ENCODE data around the gene IER3.

IER3 gene

DNA sequence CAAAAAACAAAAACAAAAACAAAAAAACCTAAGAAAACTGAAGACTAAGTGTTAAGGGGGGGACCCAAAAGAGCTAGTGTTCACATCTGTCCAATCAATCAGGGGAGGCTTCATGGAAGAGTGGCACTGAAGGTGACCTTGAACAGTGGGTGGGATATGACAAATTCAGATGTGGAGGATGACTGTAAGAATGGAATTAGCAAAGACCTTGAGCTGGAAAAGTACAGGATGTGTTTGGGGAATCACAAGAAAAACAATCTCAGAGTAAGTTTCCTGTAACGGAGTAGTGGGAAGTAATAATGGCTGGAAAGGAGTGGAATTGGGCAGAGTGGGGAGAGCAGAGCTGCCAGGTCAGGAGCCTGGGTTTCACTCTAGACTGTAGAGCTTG, 2.9 kb upstream of the IER3 start:
- H2AFZ ChIP-seq (ENCODE audit: low read length, unreplicated experiment) = no peak overlapping the region
- H3K27ac ChIP-seq (ENCODE audit: low read depth, low read length) = peak overlapping the region; percentile 100
- no peak overlapping the region for H3K4me3 ChIP-seq (ENCODE audit: low read depth, low read length)
- H3K36me3 ChIP-seq (ENCODE audit: insufficient read depth, low read length) = peaks cover 13% of the 10 kb centered on the region; the same call in 1 of the 2 replicates
- peaks cover 46% of the 10 kb centered on the region for H3K4me1 ChIP-seq (ENCODE audit: control insufficient read depth, insufficient read depth, low read length, unreplicated experiment)
- no peaks in the 10 kb centered on the region for H3K27me3 ChIP-seq (ENCODE audit: insufficient read depth, low read length)
- H3K79me2 ChIP-seq (ENCODE audit: control insufficient read depth, insufficient read depth, low read length, unreplicated experiment) = peaks cover 15% of the 10 kb centered on the region

DNA sequence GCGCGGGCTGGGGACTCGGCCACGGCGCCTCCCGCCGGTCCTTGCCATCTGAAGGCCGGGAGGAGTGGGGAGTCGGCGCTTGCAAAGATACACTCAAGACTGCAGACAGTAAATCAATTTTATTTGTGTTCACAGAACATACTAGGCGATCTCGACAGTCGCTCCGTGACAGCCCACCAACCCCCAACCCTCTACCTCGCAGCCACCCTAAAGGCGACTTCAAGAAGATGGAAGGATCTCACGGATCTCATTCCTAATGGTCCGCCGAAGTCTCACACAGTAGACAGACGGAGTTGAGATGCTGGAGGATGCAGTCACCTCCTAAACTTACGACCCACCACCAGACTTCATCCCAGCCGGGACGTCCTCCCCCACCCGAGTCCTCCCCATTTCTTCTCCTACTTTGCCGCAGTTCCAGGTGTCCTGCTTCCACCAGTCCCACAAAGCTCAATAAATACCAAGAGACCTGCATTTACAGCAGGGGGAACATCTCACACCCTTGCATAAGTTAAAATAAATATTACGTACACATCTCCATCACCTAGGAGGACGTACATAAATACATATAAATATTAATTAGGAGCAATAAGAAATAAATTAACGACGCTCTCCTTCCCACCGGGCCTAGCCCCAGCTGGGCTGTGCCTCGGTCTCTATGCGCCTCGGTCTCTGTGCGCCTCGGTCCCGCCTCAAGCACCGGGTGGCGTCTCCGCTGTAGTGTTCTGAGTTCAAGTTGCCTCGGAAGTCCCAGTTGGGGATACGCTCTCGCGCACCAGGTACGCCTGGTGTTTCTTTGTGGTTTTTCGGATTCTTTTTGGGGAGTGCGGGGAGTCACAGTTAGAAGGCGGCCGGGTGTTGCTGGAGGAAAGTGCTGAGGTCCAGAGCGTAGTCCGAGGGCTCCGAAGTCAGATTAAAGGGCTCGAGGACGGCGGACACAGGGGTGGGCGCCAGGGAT, 971 bp downstream of the IER3 start:
- Histone ChIP-seq H2AFZ (ENCODE audit: low read length, unreplicated experiment) (no peak overlapping the region), H3K4me3 (ENCODE audit: low read depth, low read length) (peak overlapping the region; percentile 92), H3K4me1 (ENCODE audit: control insufficient read depth, insufficient read depth, low read length, unreplicated experiment) (peaks cover 32% of the 10 kb centered on the region), H3K27me3 (ENCODE audit: insufficient read depth, low read length) (no peaks in the 10 kb centered on the region), H3K27ac (ENCODE audit: low read depth, low read length) (peak overlapping the region; percentile 95), H3K36me3 (ENCODE audit: insufficient read depth, low read length) (peaks cover 20% of the 10 kb centered on the region; the same call in 1 of the 2 replicates), H3K79me2 (ENCODE audit: control insufficient read depth, insufficient read depth, low read length, unreplicated experiment) (peaks cover 40% of the 10 kb centered on the region)

GRCh38 chr6:30742316-30743098, 1.8 kb downstream of the IER3 start, which contains the start of gene FLOT1:
FLOT1 (minus strand) TSS chr6:30742687; CDS start chr6:30742189, 498 bp downstream.
- peak within 1 kb of the TSS; percentile 5 for H2AFZ ChIP-seq (ENCODE audit: low read length, unreplicated experiment)

DNA sequence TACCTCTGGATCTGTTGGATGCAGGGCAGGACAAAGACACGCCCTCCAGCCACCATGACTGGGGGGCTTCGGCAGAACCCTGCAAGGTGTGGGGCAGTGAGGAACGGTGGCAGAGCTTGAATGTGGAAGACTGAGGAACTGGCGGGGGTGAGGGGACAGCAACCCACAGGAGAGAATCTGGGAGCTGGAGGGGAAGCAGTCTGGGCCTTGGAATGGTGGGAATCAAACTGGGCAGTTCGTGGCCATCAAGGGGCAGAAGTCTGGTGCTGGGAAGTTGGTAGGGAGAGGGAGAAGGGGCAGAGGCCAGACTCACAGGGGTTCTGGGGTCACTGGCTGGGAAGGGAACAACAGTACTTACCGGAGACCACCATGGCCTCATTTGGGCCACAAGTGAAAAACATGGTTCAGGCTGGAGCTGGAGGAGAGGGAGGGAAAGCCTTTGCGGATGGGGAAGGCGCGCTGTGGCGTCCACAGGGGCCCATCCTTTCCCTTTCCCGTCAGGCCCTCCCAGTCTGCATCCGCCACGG, 2.5 kb downstream of the IER3 start:
- peak overlapping the region; percentile 95 for H3K27ac ChIP-seq (ENCODE audit: low read depth, low read length)
- H3K4me3 ChIP-seq (ENCODE audit: low read depth, low read length) = peak overlapping the region; percentile 92
- no peak overlapping the region for H2AFZ ChIP-seq (ENCODE audit: low read length, unreplicated experiment)
- H3K4me1 ChIP-seq (ENCODE audit: control insufficient read depth, insufficient read depth, low read length, unreplicated experiment) = peaks cover 18% of the 10 kb centered on the region
- no peaks in the 10 kb centered on the region for H3K27me3 ChIP-seq (ENCODE audit: insufficient read depth, low read length)
- H3K36me3 ChIP-seq (ENCODE audit: insufficient read depth, low read length) = peaks cover 30% of the 10 kb centered on the region; the same call in 1 of the 2 replicates
- H3K79me2 ChIP-seq (ENCODE audit: control insufficient read depth, insufficient read depth, low read length, unreplicated experiment) = peaks cover 47% of the 10 kb centered on the region

More at GRCh38 chr6:30742316-30743098, 1.8 kb downstream of the IER3 start, which contains the start of gene FLOT1:
- Histone ChIP-seq H3K79me2 (ENCODE audit: control insufficient read depth, insufficient read depth, low read length, unreplicated experiment) (peaks cover 47% of the 10 kb centered on the region), H3K27ac (ENCODE audit: low read depth, low read length) (peak within 1 kb of the TSS; percentile 95), H3K4me3 (ENCODE audit: low read depth, low read length) (peak within 1 kb of the TSS; percentile 92), H3K27me3 (ENCODE audit: insufficient read depth, low read length) (no peaks in the 10 kb centered on the region), H3K4me1 (ENCODE audit: control insufficient read depth, insufficient read depth, low read length, unreplicated experiment) (peaks cover 23% of the 10 kb centered on the region), H3K36me3 (ENCODE audit: insufficient read depth, low read length) (peaks cover 29% of the 10 kb centered on the region; the same call in 1 of the 2 replicates)

DNA sequence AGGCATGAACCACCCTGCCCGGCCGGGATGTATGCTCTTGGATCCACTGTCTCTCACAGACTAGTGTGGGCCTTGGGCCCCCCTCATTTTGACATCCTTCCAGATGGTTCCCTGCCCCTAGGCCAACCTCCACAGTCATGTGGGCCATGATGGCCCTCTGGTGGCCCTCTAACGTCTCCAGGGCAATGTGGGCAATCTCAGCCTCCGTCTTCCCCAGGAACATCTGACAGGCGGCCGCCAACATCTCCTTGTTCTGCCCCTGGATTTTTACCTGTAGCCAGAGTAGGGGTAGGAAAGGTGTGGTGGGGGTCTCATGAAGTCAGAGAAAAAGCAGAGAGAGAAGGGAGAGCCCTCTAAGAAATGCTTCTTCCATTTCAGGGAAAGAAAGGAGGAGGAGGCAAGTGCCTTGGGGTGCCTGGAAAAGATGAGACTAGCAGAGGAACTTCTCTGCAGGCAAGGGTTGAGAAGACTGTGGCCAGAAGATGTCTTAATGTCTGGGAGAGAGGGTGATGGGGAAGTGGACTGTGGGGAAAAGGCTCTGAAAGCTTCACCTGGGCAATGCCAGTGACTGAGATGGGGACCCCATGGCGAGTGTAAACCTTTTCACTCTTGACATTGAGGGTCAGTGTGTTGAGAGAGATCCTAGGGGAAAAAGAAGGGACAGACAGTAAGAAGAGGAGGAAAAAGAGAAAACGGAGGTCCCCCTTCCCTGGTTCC, 3.1 kb downstream of the IER3 start:
- H3K79me2 ChIP-seq (ENCODE audit: control insufficient read depth, insufficient read depth, low read length, unreplicated experiment) = peaks cover 47% of the 10 kb centered on the region
- no peaks in the 10 kb centered on the region for H3K27me3 ChIP-seq (ENCODE audit: insufficient read depth, low read length)
- H3K4me1 ChIP-seq (ENCODE audit: control insufficient read depth, insufficient read depth, low read length, unreplicated experiment) = peaks cover 18% of the 10 kb centered on the region
- peak overlapping the region; percentile 95 for H3K27ac ChIP-seq (ENCODE audit: low read depth, low read length)
- H3K4me3 ChIP-seq (ENCODE audit: low read depth, low read length) = peak overlapping the region; percentile 92
- no peak overlapping the region for H2AFZ ChIP-seq (ENCODE audit: low read length, unreplicated experiment)
- H3K36me3 ChIP-seq (ENCODE audit: insufficient read depth, low read length) = peaks cover 30% of the 10 kb centered on the region; the same call in 1 of the 2 replicates

GRCh38 chr6:30740540-30740870, 3.8 kb downstream of the IER3 start:
- Histone ChIP-seq H3K27me3 (ENCODE audit: insufficient read depth, low read length) (no peaks in the 10 kb centered on the region), H2AFZ (ENCODE audit: low read length, unreplicated experiment) (no peak overlapping the region), H3K27ac (ENCODE audit: low read depth, low read length) (peak overlapping the region; percentile 33), H3K79me2 (ENCODE audit: control insufficient read depth, insufficient read depth, low read length, unreplicated experiment) (peaks cover 47% of the 10 kb centered on the region), H3K4me3 (ENCODE audit: low read depth, low read length) (0 out of 2 replicates have a peak overlapping the region, but pooled peaks have one; percentile 24), H3K4me1 (ENCODE audit: control insufficient read depth, insufficient read depth, low read length, unreplicated experiment) (peaks cover 18% of the 10 kb centered on the region), H3K36me3 (ENCODE audit: insufficient read depth, low read length) (peaks cover 34% of the 10 kb centered on the region; the same call in 1 of the 2 replicates)

DNA sequence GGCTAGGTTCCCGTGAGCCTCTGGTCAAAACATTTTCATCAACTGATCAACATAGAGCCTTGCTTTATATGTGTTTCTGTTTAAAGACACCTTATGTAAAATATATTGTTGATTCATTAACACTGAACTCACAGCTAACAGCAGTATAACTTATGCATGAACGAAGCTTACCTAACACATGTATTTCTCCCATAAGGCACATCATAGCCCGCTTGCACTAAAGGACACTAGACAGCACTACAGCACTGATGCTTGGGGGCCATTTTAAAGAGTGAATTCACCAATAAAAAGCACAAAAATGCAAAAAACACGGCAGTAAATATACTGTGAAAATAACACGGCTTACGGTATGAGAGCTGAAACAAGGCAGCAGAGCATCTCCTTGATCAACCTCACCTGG, 5.8 kb downstream of the IER3 start:
- Histone ChIP-seq H3K27ac (ENCODE audit: low read depth, low read length) (no peak overlapping the region), H2AFZ (ENCODE audit: low read length, unreplicated experiment) (no peak overlapping the region), H3K4me1 (ENCODE audit: control insufficient read depth, insufficient read depth, low read length, unreplicated experiment) (peaks cover 18% of the 10 kb centered on the region), H3K4me3 (ENCODE audit: low read depth, low read length) (no peak overlapping the region), H3K79me2 (ENCODE audit: control insufficient read depth, insufficient read depth, low read length, unreplicated experiment) (peaks cover 39% of the 10 kb centered on the region), H3K27me3 (ENCODE audit: insufficient read depth, low read length) (no peaks in the 10 kb centered on the region), H3K36me3 (ENCODE audit: insufficient read depth, low read length) (peaks cover 28% of the 10 kb centered on the region; the same call in 1 of the 2 replicates)

GRCh38 chr6:30735668-30736314, 8.6 kb downstream of the IER3 start:
- peaks cover 13% of the 10 kb centered on the region for H3K4me1 ChIP-seq (ENCODE audit: control insufficient read depth, insufficient read depth, low read length, unreplicated experiment)
- H3K27me3 ChIP-seq (ENCODE audit: insufficient read depth, low read length) = no peaks in the 10 kb centered on the region
- peaks cover 19% of the 10 kb centered on the region for H3K79me2 ChIP-seq (ENCODE audit: control insufficient read depth, insufficient read depth, low read length, unreplicated experiment)
- no peak overlapping the region for H3K4me3 ChIP-seq (ENCODE audit: low read depth, low read length)
- peaks cover 21% of the 10 kb centered on the region; the same call in 1 of the 2 replicates for H3K36me3 ChIP-seq (ENCODE audit: insufficient read depth, low read length)
- no peak overlapping the region for H2AFZ ChIP-seq (ENCODE audit: low read length, unreplicated experiment)
- H3K27ac ChIP-seq (ENCODE audit: low read depth, low read length) = no peak overlapping the region

- Histone ChIP-seq H2AFZ (ENCODE audit: low read length, unreplicated experiment) (no peak overlapping the region), H3K4me3 (ENCODE audit: low read depth, low read length) (no peak overlapping the region), H3K27me3 (ENCODE audit: insufficient read depth, low read length) (no peaks in the 10 kb centered on the region), H3K36me3 (ENCODE audit: insufficient read depth, low read length) (peaks cover 8% of the 10 kb centered on the region; the same call in 1 of the 2 replicates), H3K27ac (ENCODE audit: low read depth, low read length) (no peak overlapping the region), H3K4me1 (ENCODE audit: control insufficient read depth, insufficient read depth, low read length, unreplicated experiment) (peaks cover 8% of the 10 kb centered on the region), H3K79me2 (ENCODE audit: control insufficient read depth, insufficient read depth, low read length, unreplicated experiment) (no peaks in the 10 kb centered on the region)
Observed at GRCh38 chr6:30732237-30732943, 12.0 kb downstream of the IER3 start.

Measured in ACC112 (cell line).